ENCODE results near the gene SLC3A2.

DNA sequence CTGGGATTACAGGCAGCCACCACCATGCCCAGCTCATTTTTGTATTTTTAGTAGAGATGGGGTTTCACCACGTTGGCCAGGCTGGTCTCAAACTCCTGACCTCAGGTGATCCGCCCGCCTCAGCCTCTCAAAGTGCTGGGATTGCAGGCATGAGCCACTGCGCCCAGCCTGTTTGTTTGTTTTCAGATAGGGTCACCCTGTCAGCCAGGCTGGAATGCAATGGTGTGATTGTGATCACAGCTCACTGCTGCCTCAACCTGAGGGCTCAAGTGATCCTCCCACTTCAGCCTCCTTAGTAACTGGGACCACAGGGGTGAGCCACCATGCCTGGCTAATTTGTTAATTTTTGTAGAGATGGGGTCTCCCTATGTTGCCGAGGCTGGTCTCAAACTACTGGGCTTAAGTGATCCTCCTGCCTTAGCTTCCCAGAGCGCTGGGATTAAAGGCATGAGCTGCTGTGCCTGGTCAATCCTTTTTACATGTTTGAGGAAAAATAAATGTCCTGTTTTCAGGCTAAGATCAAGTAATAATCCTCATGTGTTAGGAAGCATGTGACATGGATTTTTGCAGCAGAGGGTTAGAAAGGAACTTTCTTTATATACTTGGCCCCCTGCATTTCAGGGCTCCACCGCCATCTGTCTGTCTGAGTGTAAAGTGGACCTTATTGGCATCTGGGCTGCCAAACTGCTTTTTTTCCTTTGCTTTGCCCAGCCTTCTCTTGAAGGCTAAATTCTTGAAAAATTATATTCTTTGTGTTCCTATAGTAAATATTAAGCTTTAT lies 4.8 kb upstream of the SLC3A2 start:
- no peak for TF ChIP-seq POLR2A (IDR thresholded peaks at IDR 0.05)
- TF ChIP-seq, protein P1, sequence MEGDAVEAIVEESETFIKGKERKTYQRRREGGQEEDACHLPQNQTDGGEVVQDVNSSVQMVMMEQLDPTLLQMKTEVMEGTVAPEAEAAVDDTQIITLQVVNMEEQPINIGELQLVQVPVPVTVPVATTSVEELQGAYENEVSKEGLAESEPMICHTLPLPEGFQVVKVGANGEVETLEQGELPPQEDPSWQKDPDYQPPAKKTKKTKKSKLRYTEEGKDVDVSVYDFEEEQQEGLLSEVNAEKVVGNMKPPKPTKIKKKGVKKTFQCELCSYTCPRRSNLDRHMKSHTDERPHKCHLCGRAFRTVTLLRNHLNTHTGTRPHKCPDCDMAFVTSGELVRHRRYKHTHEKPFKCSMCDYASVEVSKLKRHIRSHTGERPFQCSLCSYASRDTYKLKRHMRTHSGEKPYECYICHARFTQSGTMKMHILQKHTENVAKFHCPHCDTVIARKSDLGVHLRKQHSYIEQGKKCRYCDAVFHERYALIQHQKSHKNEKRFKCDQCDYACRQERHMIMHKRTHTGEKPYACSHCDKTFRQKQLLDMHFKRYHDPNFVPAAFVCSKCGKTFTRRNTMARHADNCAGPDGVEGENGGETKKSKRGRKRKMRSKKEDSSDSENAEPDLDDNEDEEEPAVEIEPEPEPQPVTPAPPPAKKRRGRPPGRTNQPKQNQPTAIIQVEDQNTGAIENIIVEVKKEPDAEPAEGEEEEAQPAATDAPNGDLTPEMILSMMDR (IDR thresholded peaks at IDR 0.05), result no peak
- TF ChIP-seq EP300 (IDR thresholded peaks at IDR 0.05), result no peak
